Neural cell (in vitro differentiated cells): ENCODE data around the gene DNAJC11.

Experiments used
- CTCF ChIP-seq: fragments of 450-650 bp; IDR thresholded peaks from 2 replicates; pipeline ENCODE4 v1.5.1; 2014; ENCODE audit warnings: antibody characterized with exemption, mild to moderate bottlenecking, moderate library complexity; ENCODE audit not compliant: poor library complexity, severe bottlenecking
- EP300 ChIP-seq: fragments of 450-650 bp; conservative IDR thresholded peaks from 2 replicates; pipeline ENCODE4 v1.6.1; 2014; ENCODE audit warnings: antibody characterized with exemption, mild to moderate bottlenecking, moderate library complexity; ENCODE audit not compliant: poor library complexity, severe bottlenecking
- EZH2 ChIP-seq: fragments of 200-600, 300-800 bp; shearing (Covaris generic), sonication (generic); IDR thresholded peaks from 2 replicates; pipeline ENCODE4 v1.6.1; 2014; ENCODE audit warnings: antibody characterized with exemption, low read length, borderline replicate concordance, mild to moderate bottlenecking; ENCODE audit not compliant: insufficient read depth, poor library complexity, severe bottlenecking
- POLR2AphosphoS5 ChIP-seq: IDR thresholded peaks from 2 replicates; pipeline ENCODE4 v1.6.1; 2012
- RAD21 ChIP-seq: fragments of 450-650 bp; conservative IDR thresholded peaks from 2 replicates; pipeline ENCODE4 v1.6.1; 2014; ENCODE audit warnings: antibody characterized with exemption, mild to moderate bottlenecking, moderate library complexity
- REST ChIP-seq: IDR thresholded peaks from 2 replicates; pipeline ENCODE4 v1.6.1; 2012; ENCODE audit warnings: borderline replicate concordance
- TAF1 ChIP-seq: IDR thresholded peaks from 2 replicates; pipeline ENCODE4 v1.6.1; 2012; ENCODE audit warnings: low read depth

DNA sequence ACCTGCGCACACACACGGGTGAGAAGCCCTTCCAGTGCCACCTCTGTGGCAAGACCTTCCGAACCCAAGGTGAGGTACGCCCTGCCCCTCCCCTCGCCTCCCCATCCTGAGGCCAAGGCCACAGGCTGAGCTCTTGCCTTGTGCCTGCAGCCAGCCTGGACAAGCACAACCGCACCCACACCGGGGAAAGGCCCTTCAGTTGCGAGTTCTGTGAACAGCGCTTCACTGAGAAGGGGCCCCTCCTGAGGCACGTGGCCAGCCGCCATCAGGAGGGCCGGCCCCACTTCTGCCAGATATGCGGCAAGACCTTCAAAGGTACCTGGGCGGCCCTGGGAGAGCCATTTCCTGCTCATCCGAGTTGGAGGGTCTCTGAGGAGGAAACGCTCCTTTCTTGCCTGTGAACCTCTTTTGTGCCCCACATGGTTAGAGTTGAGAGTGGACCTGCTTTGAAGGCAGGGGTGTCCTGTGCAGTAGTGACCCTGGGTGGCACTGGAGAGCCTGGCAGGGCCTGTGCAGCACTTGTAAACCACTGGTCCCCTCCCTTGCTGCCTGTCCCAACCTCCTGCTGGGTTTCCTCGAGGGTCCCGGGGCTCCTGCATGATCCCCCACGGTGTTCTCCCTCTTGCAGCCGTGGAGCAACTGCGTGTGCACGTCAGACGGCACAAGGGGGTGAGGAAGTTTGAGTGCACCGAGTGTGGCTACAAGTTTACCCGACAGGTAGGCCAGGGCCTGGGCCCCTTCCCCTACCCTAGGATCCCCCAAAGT lies 113.3 kb downstream of the DNAJC11 start:
- TF ChIP-seq TAF1 (no peak), RAD21 (no peak), EZH2 (no peak), POLR2AphosphoS5 (no peak), EP300 (no peak), CTCF (no peak), REST (no peak)
